WTC11 (cell line): ENCODE results near the gene CD82. TPM values are rescaled to one million over a fixed set of nuclear protein-coding genes. Genes with fewer than 3 reads are reported as not detected.

Experiments used
- ATAC-seq: fragments of 200-7000 bp; cut with Tn5 transposase; 2 replicates; pipeline ENCODE4 v1.10.0; 2021; ENCODE audit warnings: mild to moderate bottlenecking, moderate library complexity
- CTCF ChIA-PET: fragments of 300-600 bp; sonication (Branson Sonifier 250); formaldehyde crosslinking; loops from one replicate; lab custom pipeline; 2021; ENCODE audit warnings: antibody characterized with exemption; lab: Charles Lee
- POLR2A ChIA-PET: fragments of 350-600 bp; sonication (Branson Sonifier 250); formaldehyde crosslinking; loops from one replicate; lab custom pipeline; 2021; ENCODE audit warnings: antibody characterized with exemption; lab: Charles Lee
- DNase-seq: peaks from one replicate; pipeline ENCODE4 v3.0.0; 2021; ENCODE audit warnings: low spot score
- H3K27ac Mint-ChIP-seq: 2 replicates; pipeline ENCODE4 v1.8.0; 2021; ENCODE audit warnings: mixed read lengths
- H3K27me3 Mint-ChIP-seq: 2 replicates; pipeline ENCODE4 v1.8.0; 2021; ENCODE audit warnings: low read depth, mild to moderate bottlenecking, moderate library complexity, mixed read lengths
- H3K36me3 Mint-ChIP-seq: 2 replicates; pipeline ENCODE4 v1.8.0; 2021; ENCODE audit warnings: mixed read lengths
- H3K4me1 Mint-ChIP-seq: 2 replicates; pipeline ENCODE4 v1.8.0; 2022; ENCODE audit warnings: mixed read lengths
- H3K4me3 Mint-ChIP-seq: 2 replicates; pipeline ENCODE4 v1.8.0; 2021; ENCODE audit warnings: mild to moderate bottlenecking, moderate library complexity, mixed read lengths
- H3K9me3 Mint-ChIP-seq: 2 replicates; pipeline ENCODE4 v1.8.0; 2021; ENCODE audit warnings: mixed read lengths
- CDX4 ChIP-seq: fragments of 250-450 bp; sonication (Bioruptor Pico); IDR thresholded peaks from 2 replicates; pipeline ENCODE4 v1.9.0; 2021; ENCODE audit warnings: moderate library complexity, mild to moderate bottlenecking, inconsistent platforms, borderline replicate concordance
- CREB1 ChIP-seq: sonication (generic); formaldehyde crosslinking; IDR thresholded peaks from 2 replicates; pipeline ENCODE4 v1.8.0; 2023; ENCODE audit warnings: mild to moderate bottlenecking, missing genetic modification reagents
- CTCF ChIP-seq: fragments of 200-600 bp; IDR thresholded peaks from 2 replicates; pipeline ENCODE4 v1.8.0; 2022; ENCODE audit warnings: antibody characterized with exemption
- FOXJ3 ChIP-seq: sonication (generic); formaldehyde crosslinking; IDR thresholded peaks from 2 replicates; pipeline ENCODE4 v1.9.0; 2021; ENCODE audit warnings: missing genetic modification reagents, mild to moderate bottlenecking, borderline replicate concordance
- HMGA2 ChIP-seq: fragments of 250-450 bp; sonication (Bioruptor Pico); IDR thresholded peaks from 2 replicates; pipeline ENCODE4 v1.4.0; 2021; ENCODE audit warnings: mild to moderate bottlenecking, moderate library complexity
- JUN ChIP-seq: sonication (generic); formaldehyde crosslinking; IDR thresholded peaks from 2 replicates; pipeline ENCODE4 v1.8.0; 2023; ENCODE audit warnings: mild to moderate bottlenecking, missing genetic modification reagents
- KAT7 ChIP-seq: sonication (generic); formaldehyde crosslinking; IDR thresholded peaks from 2 replicates; pipeline ENCODE4 v1.8.1; 2023; ENCODE audit warnings: missing genetic modification reagents, mild to moderate bottlenecking, borderline replicate concordance
- MAX ChIP-seq: sonication (generic); formaldehyde crosslinking; IDR thresholded peaks from 2 replicates; pipeline ENCODE4 v1.8.0; 2022; ENCODE audit warnings: mild to moderate bottlenecking, missing genetic modification reagents
- OVOL2 ChIP-seq: fragments of 250-450 bp; sonication (Bioruptor Pico); IDR thresholded peaks from 2 replicates; pipeline ENCODE4 v1.9.0; 2021; ENCODE audit warnings: mild to moderate bottlenecking, borderline replicate concordance
- SOX15 ChIP-seq: fragments of 250-450 bp; sonication (Bioruptor Pico); IDR thresholded peaks from 2 replicates; pipeline ENCODE4 v1.9.0; 2021; ENCODE audit warnings: mild to moderate bottlenecking
- TEAD1 ChIP-seq: sonication (generic); formaldehyde crosslinking; IDR thresholded peaks from 2 replicates; pipeline ENCODE4 v1.8.0; 2022; ENCODE audit warnings: mild to moderate bottlenecking, missing genetic modification reagents
- ZNF232 ChIP-seq: sonication (generic); formaldehyde crosslinking; IDR thresholded peaks from 2 replicates; pipeline ENCODE4 v1.8.0; 2022; ENCODE audit warnings: mild to moderate bottlenecking, missing genetic modification reagents
- ZNF263 ChIP-seq: sonication (generic); formaldehyde crosslinking; IDR thresholded peaks from 2 replicates; pipeline ENCODE4 v1.8.1; 2022; ENCODE audit warnings: low read depth, mild to moderate bottlenecking, moderate library complexity, missing genetic modification reagents
- ZNF317 ChIP-seq: sonication (generic); formaldehyde crosslinking; IDR thresholded peaks from 2 replicates; pipeline ENCODE4 v1.8.1; 2023; ENCODE audit warnings: low read depth, mild to moderate bottlenecking, moderate library complexity, missing genetic modification reagents, borderline replicate concordance
- total RNA-seq: library from RNA; stranded (reverse); gene quantifications from 3 replicates; pipeline ENCODE4 v1.2.3, GENCODE V29; 2021
- TF ChIP-seq, protein P1 (sequence below): sonication (generic); formaldehyde crosslinking; IDR thresholded peaks from 2 replicates; pipeline ENCODE4 v1.8.1; 2022; ENCODE audit warnings: mild to moderate bottlenecking, missing genetic modification reagents, moderate library complexity, borderline replicate concordance
- TF ChIP-seq, protein P2 (sequence below): sonication (generic); formaldehyde crosslinking; IDR thresholded peaks from 2 replicates; pipeline ENCODE4 v1.8.1; 2023; ENCODE audit warnings: mild to moderate bottlenecking, moderate library complexity, missing genetic modification reagents
- TF ChIP-seq, protein P3 (sequence below): sonication (generic); formaldehyde crosslinking; IDR thresholded peaks from 2 replicates; pipeline ENCODE4 v1.8.1; 2023; ENCODE audit warnings: mild to moderate bottlenecking, missing genetic modification reagents, moderate library complexity
- TF ChIP-seq, protein P4 (sequence below): fragments of 250-450 bp; sonication (Bioruptor Pico); IDR thresholded peaks from 2 replicates; pipeline ENCODE4 v1.8.0; 2021; ENCODE audit warnings: mild to moderate bottlenecking
- TF ChIP-seq, protein P5 (sequence below): sonication (generic); formaldehyde crosslinking; IDR thresholded peaks from 2 replicates; pipeline ENCODE4 v1.8.0; 2022; ENCODE audit warnings: mild to moderate bottlenecking, missing genetic modification reagents

CD82 gene
- total RNA-seq, 1 experiment from 2014 or later = 15.5 TPM

DNA sequence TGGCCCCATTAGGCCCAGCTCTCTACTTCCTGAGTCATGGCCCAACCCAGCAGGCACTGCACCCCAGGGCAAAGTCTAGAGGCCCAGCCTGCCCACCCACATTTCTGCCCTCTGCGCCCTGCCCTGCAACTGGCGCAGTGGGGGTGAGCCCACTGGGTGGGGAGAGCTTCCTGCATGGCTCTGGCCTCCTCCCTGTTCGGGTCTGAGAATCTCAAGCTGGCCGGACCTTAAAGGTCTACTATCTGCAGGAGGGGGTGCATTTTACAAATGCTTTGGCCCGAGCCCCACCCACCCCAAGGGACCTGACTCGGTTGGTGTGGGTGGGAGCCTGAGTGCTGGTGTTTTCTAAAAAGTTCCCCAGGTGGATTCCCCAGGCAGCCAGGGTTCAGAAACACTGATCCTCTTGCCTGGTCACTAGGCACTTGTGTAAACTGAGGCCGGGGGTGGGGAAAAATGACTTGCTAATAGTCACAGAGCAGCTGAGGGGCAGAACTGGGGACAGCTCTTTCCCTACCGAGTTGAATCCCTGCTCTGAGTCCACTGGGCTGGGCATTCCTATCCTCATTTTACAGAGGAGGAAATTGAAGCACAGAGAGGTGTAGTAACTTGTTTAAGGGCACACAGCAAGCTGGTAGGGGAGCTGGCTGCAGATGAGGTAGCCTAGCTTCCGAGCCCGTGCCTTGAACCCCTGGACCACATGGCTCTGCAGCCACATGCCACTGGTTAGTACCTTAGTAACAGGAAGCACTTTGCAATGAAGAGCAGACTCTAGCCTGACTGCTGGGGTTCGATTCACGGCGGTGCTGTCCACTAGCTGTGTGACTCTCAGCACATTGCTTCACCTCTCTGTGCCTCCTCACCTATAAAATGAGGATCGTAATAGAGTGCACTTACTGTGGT lies 36.3 kb downstream of the CD82 start:
- H3K4me1 Mint-ChIP-seq = peaks cover 23% of the 10 kb centered on the region
- no peak for DNase-seq
- H3K27ac Mint-ChIP-seq = no peak overlapping the region
- TF ChIP-seq JUN = no peak
- no peak for TF ChIP-seq ZNF317 (CRISPR knock-in tag)
- TF ChIP-seq, all 79 proteins: peak for 0
- ChIA-PET CTCF (interaction anchor here (0.7 to 2.6 kb wide), 7 partner anchors 16 to 310 kb away, joined by 3 to 13 read pairs (median 7); no protein-coding TSS in a partner anchor), POLR2A (interaction anchor here (0.5 kb wide), 1 partner anchor 381 kb away, joined by 3 read pairs; no protein-coding TSS in a partner anchor)
- Mint-ChIP-seq H3K4me3 (no peak overlapping the region), H3K36me3 (no peaks in the 10 kb centered on the region), H3K9me3 (no peaks in the 10 kb centered on the region), H3K27me3 (no peaks in the 10 kb centered on the region)
- ATAC-seq = no peak

GRCh38 chr11:44602891-44603310 lies 37.4 kb downstream of the CD82 start:
- Mint-ChIP-seq H3K4me1 (peaks cover 19% of the 10 kb centered on the region), H3K4me3 (no peak overlapping the region), H3K27ac (no peak overlapping the region), H3K9me3 (no peaks in the 10 kb centered on the region), H3K36me3 (no peaks in the 10 kb centered on the region), H3K27me3 (no peaks in the 10 kb centered on the region)
- ChIA-PET CTCF (interaction anchor here (1.3 to 2.6 kb wide), 2 partner anchors 15 kb away, joined by 8 to 13 read pairs; no protein-coding TSS in a partner anchor), POLR2A (no interaction called here)
- ATAC-seq (no peak), DNase-seq (no peak)
- TF ChIP-seq KAT7 (CRISPR knock-in tag) (no peak), OVOL2 (CRISPR knock-in tag) (no peak), CDX4 (CRISPR knock-in tag) (no peak), ZNF232 (no peak), HMGA2 (CRISPR knock-in tag) (no peak), FOXJ3 (CRISPR knock-in tag) (no peak), TEAD1 (CRISPR knock-in tag) (no peak), CREB1 (CRISPR knock-in tag) (no peak), SOX15 (CRISPR knock-in tag) (no peak), MAX (CRISPR knock-in tag) (no peak), CTCF (no peak), ZNF317 (CRISPR knock-in tag) (no peak), ZNF263 (no peak)
- TF ChIP-seq, protein P1, sequence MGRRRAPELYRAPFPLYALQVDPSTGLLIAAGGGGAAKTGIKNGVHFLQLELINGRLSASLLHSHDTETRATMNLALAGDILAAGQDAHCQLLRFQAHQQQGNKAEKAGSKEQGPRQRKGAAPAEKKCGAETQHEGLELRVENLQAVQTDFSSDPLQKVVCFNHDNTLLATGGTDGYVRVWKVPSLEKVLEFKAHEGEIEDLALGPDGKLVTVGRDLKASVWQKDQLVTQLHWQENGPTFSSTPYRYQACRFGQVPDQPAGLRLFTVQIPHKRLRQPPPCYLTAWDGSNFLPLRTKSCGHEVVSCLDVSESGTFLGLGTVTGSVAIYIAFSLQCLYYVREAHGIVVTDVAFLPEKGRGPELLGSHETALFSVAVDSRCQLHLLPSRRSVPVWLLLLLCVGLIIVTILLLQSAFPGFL (CRISPR knock-in tag) = no peak
- TF ChIP-seq, protein P2, sequence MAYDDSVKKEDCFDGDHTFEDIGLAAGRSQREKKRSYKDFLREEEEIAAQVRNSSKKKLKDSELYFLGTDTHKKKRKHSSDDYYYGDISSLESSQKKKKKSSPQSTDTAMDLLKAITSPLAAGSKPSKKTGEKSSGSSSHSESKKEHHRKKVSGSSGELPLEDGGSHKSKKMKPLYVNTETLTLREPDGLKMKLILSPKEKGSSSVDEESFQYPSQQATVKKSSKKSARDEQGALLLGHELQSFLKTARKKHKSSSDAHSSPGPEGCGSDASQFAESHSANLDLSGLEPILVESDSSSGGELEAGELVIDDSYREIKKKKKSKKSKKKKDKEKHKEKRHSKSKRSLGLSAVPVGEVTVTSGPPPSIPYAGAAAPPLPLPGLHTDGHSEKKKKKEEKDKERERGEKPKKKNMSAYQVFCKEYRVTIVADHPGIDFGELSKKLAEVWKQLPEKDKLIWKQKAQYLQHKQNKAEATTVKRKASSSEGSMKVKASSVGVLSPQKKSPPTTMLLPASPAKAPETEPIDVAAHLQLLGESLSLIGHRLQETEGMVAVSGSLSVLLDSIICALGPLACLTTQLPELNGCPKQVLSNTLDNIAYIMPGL (CRISPR knock-in tag) = no peak
- TF ChIP-seq, protein P3, sequence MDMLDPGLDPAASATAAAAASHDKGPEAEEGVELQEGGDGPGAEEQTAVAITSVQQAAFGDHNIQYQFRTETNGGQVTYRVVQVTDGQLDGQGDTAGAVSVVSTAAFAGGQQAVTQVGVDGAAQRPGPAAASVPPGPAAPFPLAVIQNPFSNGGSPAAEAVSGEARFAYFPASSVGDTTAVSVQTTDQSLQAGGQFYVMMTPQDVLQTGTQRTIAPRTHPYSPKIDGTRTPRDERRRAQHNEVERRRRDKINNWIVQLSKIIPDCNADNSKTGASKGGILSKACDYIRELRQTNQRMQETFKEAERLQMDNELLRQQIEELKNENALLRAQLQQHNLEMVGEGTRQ = no peak
- TF ChIP-seq, protein P4, sequence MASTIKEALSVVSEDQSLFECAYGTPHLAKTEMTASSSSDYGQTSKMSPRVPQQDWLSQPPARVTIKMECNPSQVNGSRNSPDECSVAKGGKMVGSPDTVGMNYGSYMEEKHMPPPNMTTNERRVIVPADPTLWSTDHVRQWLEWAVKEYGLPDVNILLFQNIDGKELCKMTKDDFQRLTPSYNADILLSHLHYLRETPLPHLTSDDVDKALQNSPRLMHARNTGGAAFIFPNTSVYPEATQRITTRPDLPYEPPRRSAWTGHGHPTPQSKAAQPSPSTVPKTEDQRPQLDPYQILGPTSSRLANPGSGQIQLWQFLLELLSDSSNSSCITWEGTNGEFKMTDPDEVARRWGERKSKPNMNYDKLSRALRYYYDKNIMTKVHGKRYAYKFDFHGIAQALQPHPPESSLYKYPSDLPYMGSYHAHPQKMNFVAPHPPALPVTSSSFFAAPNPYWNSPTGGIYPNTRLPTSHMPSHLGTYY (CRISPR knock-in tag) = no peak
- TF ChIP-seq, protein P5, sequence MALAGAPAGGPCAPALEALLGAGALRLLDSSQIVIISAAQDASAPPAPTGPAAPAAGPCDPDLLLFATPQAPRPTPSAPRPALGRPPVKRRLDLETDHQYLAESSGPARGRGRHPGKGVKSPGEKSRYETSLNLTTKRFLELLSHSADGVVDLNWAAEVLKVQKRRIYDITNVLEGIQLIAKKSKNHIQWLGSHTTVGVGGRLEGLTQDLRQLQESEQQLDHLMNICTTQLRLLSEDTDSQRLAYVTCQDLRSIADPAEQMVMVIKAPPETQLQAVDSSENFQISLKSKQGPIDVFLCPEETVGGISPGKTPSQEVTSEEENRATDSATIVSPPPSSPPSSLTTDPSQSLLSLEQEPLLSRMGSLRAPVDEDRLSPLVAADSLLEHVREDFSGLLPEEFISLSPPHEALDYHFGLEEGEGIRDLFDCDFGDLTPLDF (CRISPR knock-in tag) = no peak
